ENCODE results near the gene STOML3.

The STOML3 gene

DNA sequence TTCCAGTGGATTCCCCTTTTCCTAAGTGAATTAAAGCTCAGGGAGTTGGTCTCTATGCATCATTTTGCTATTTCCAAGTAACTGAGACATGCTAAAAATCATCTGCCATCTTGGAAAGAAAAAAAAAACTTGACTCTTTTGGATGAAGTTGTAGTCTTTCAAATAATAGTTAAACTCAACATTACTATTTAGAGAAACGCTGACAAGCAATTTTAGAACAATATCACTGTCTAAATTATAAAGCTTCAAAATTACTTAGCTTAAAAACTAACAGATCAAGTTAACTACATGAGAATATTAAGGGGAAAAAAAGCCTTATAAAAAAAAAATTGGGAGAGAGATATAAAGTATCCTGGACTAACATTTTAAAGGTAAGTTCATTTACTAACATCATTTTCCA is 68.5 kb downstream of the STOML3 start:
- Histone ChIP-seq H3K27ac (no peak overlapping the region), H3K36me3 (ENCODE audit: insufficient read depth, low read length) (no peaks in the 10 kb centered on the region), H3K9ac (ENCODE audit: insufficient read length) (no peak overlapping the region), H3K4me3 (no peak overlapping the region), H3K9me3 (ENCODE audit: low read depth, low read length) (no peaks in the 10 kb centered on the region)
- TF ChIP-seq POLR2AphosphoS5 (IDR thresholded peaks at IDR 0.05; ENCODE audit: borderline replicate concordance, low read depth, low read length) (no peak), EZH2 (IDR thresholded peaks at IDR 0.05) (no peak), FOXP2 (optimal IDR thresholded peaks at IDR 0.05; ENCODE audit: control extremely low read depth, extremely low read length, insufficient read depth) (no peak)
- no peak for DNase-seq (ENCODE audit: low read depth, low spot score)

- Histone ChIP-seq H3K9ac (ENCODE audit: insufficient read length) (no peak overlapping the region), H3K9me3 (ENCODE audit: low read depth, low read length) (no peaks in the 10 kb centered on the region), H3K4me3 (no peak overlapping the region), H3K36me3 (ENCODE audit: insufficient read depth, low read length) (no peaks in the 10 kb centered on the region), H3K27ac (no peak overlapping the region)
- DNase-seq (ENCODE audit: low read depth, low spot score): no peak
- no peak for TF ChIP-seq FOXP2 (optimal IDR thresholded peaks at IDR 0.05; ENCODE audit: control extremely low read depth, extremely low read length, insufficient read depth)
- TF ChIP-seq POLR2AphosphoS5 (IDR thresholded peaks at IDR 0.05; ENCODE audit: borderline replicate concordance, low read depth, low read length): no peak
- no peak for TF ChIP-seq EZH2 (IDR thresholded peaks at IDR 0.05)
Measured at GRCh38 chr13:38921081-38921480, 69.5 kb downstream of the STOML3 start.
